Measurements from ENCODE around the gene JPT2.
"Not testable (repeated sequence)": the region's sequence is repeated elsewhere in the genome, so short reads cannot be mapped to it uniquely, and the experiment has no call there.

Gene JPT2

DNA sequence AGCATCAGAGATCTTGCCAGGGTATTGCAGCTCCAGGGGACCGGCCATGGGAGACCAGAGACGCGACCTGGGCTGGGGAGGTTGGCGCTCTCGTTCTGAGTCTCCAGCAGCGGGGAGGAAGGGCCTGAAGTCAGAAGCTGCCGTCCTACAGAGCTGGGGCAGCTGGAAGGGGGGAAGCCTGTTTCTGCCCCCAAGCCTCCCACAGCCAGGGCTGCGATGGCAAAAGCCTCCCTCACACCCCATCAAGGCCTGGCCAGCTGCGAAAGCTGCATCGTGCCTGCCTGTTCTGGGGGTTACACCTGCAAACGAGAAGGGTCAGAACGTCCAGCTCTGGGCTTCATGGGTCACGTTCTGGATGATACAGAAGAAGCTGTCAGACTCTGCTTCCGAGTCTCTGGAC, 54.0 kb downstream of the JPT2 start:
- H3K9me3 ChIP-seq (ENCODE audit: insufficient read depth, low read length) = no peaks in the 10 kb centered on the region
- no peak overlapping the region for H3K9ac ChIP-seq (ENCODE audit: low read length)
- H3K4me2 ChIP-seq (ENCODE audit: low read depth, low read length, poor library complexity, severe bottlenecking) = no peak overlapping the region
- peaks cover 4% of the 10 kb centered on the region; the same call in 1 of the 2 replicates for H3F3A ChIP-seq (ENCODE audit: insufficient read depth)
- H3K9me2 ChIP-seq (replicated peaks; ENCODE audit: insufficient read depth, low read length) = no peaks in the 10 kb centered on the region
- no peak overlapping the region for H2AFZ ChIP-seq (ENCODE audit: low read depth, low read length, severe bottlenecking)
- H3K4me3 ChIP-seq (ENCODE audit: insufficient read depth, low read length, poor library complexity, severe bottlenecking) = no peak overlapping the region
- no peaks in the 10 kb centered on the region for H3K27me3 ChIP-seq (ENCODE audit: low read length)
- TF ChIP-seq, protein P1, sequence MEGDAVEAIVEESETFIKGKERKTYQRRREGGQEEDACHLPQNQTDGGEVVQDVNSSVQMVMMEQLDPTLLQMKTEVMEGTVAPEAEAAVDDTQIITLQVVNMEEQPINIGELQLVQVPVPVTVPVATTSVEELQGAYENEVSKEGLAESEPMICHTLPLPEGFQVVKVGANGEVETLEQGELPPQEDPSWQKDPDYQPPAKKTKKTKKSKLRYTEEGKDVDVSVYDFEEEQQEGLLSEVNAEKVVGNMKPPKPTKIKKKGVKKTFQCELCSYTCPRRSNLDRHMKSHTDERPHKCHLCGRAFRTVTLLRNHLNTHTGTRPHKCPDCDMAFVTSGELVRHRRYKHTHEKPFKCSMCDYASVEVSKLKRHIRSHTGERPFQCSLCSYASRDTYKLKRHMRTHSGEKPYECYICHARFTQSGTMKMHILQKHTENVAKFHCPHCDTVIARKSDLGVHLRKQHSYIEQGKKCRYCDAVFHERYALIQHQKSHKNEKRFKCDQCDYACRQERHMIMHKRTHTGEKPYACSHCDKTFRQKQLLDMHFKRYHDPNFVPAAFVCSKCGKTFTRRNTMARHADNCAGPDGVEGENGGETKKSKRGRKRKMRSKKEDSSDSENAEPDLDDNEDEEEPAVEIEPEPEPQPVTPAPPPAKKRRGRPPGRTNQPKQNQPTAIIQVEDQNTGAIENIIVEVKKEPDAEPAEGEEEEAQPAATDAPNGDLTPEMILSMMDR (IDR thresholded peaks at IDR 0.05; ENCODE audit: insufficient read depth, low read length, poor library complexity, severe bottlenecking) = no peak
- no peak for TF ChIP-seq EZH2phosphoT487 (conservative IDR thresholded peaks at IDR 0.05; ENCODE audit: low read length)
- no peaks in the 10 kb centered on the region for H4K20me1 ChIP-seq (ENCODE audit: low read depth, low read length)
- H3K27ac ChIP-seq (ENCODE audit: low read depth, low read length) = no peak overlapping the region
- H3K36me3 ChIP-seq (ENCODE audit: low read length) = no peaks in the 10 kb centered on the region
- no peaks in the 10 kb centered on the region for H3K79me2 ChIP-seq (ENCODE audit: insufficient read depth, low read length)

DNA sequence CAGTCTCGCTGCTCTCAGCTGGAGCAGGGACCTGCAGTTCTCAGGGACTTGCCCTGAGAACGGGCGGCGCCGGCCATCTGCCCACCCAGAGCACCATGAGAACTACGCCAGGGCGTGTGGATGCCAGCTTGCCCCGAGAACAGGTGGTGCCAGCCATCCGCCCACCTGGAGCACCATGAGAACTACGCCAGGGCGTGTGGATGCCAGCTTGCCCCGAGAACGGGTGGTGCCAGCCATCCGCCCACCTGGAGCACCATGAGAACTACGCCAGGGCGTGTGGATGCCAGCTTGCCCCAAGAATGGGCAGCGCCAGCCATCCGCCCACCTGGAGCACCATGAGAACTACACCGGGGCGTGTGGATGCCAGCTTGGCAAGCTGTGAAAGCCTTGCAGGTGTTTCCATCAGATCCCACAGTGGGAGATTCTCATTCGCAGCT, 54.5 kb downstream of the JPT2 start:
- not testable (repeated sequence) for H4K20me1 ChIP-seq (ENCODE audit: low read depth, low read length); H3K79me2 ChIP-seq (ENCODE audit: insufficient read depth, low read length); H2AFZ ChIP-seq (ENCODE audit: low read depth, low read length, severe bottlenecking); H3K36me3 ChIP-seq (ENCODE audit: low read length); H3K9me3 ChIP-seq (ENCODE audit: insufficient read depth, low read length); H3K9ac ChIP-seq (ENCODE audit: low read length); H3K4me2 ChIP-seq (ENCODE audit: low read depth, low read length, poor library complexity, severe bottlenecking); H3F3A ChIP-seq (ENCODE audit: insufficient read depth); H3K9me2 ChIP-seq (replicated peaks; ENCODE audit: insufficient read depth, low read length); H3K4me3 ChIP-seq (ENCODE audit: insufficient read depth, low read length, poor library complexity, severe bottlenecking); H3K27ac ChIP-seq (ENCODE audit: low read depth, low read length); H3K27me3 ChIP-seq (ENCODE audit: low read length)

DNA sequence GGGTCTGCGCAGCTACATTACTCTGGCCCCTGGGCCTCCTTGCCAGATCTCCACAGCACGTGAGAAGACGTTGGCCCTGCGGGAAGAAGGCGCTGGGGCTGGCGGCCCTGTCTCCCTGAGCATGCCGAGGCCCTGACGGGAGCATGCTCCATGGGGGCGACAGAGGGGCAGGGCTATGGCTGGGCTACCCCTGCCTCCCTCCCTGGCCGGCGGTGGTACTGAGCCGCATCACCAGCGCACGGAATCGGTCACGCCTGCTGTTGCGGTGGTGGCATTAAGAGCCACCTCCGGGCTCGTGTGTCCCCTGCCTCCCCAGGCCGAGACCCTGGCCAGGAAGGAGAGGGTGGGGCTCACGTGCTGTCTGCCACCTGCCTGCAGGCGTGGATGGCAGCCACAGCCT, 56.0 kb downstream of the JPT2 start:
- no peak overlapping the region for H3K4me3 ChIP-seq (ENCODE audit: insufficient read depth, low read length, poor library complexity, severe bottlenecking)
- no peak overlapping the region for H3K9ac ChIP-seq (ENCODE audit: low read length)
- no peaks in the 10 kb centered on the region for H3K27me3 ChIP-seq (ENCODE audit: low read length)
- no peak overlapping the region for H3K4me2 ChIP-seq (ENCODE audit: low read depth, low read length, poor library complexity, severe bottlenecking)
- peaks cover under 1% of the 10 kb centered on the region; the same call in 1 of the 2 replicates for H3K9me3 ChIP-seq (ENCODE audit: insufficient read depth, low read length)
- no peaks in the 10 kb centered on the region for H3K36me3 ChIP-seq (ENCODE audit: low read length)
- no peak overlapping the region for H2AFZ ChIP-seq (ENCODE audit: low read depth, low read length, severe bottlenecking)
- H3F3A ChIP-seq (ENCODE audit: insufficient read depth) = peaks cover 9% of the 10 kb centered on the region
- no peaks in the 10 kb centered on the region for H3K9me2 ChIP-seq (replicated peaks; ENCODE audit: insufficient read depth, low read length)
- TF ChIP-seq, protein P1 (IDR thresholded peaks at IDR 0.05; ENCODE audit: insufficient read depth, low read length, poor library complexity, severe bottlenecking) = no peak
- no peak for TF ChIP-seq EZH2phosphoT487 (conservative IDR thresholded peaks at IDR 0.05; ENCODE audit: low read length)
- no peaks in the 10 kb centered on the region for H3K79me2 ChIP-seq (ENCODE audit: insufficient read depth, low read length)
- no peak overlapping the region for H3K27ac ChIP-seq (ENCODE audit: low read depth, low read length)
- no peaks in the 10 kb centered on the region for H4K20me1 ChIP-seq (ENCODE audit: low read depth, low read length)

DNA sequence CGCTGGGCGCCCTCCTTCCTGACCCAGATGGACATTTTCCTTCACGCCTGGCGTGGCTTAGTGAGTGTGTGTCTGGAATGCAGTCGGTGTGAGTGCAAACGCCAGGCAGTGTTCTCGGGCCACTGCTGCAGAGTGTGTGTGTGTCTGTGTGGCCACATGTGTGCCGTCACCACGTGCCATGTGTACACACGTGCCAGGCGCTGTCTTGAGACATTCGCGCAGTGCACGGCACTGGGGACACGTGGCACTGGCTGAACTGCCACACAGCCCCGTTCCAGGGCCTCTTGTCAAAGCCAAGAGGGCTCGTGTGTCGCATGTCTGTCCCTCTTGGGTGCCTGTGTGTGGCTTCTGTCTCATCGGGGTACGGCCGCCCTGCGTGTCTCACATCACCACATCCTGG, 56.7 kb downstream of the JPT2 start:
- Histone ChIP-seq H3K79me2 (ENCODE audit: insufficient read depth, low read length) (no peaks in the 10 kb centered on the region), H3K9me3 (ENCODE audit: insufficient read depth, low read length) (peaks cover 4% of the 10 kb centered on the region; the same call in 1 of the 2 replicates)
- TF ChIP-seq, protein P1 (IDR thresholded peaks at IDR 0.05; ENCODE audit: insufficient read depth, low read length, poor library complexity, severe bottlenecking) = no peak
- no peak for TF ChIP-seq EZH2phosphoT487 (conservative IDR thresholded peaks at IDR 0.05; ENCODE audit: low read length)

More for the DNA sequence above, 56.7 kb downstream of the JPT2 start:
- no peak overlapping the region for H2AFZ ChIP-seq (ENCODE audit: low read depth, low read length, severe bottlenecking)
- peaks cover 12% of the 10 kb centered on the region for H3F3A ChIP-seq (ENCODE audit: insufficient read depth)
- no peak overlapping the region for H3K27ac ChIP-seq (ENCODE audit: low read depth, low read length)
- H3K4me2 ChIP-seq (ENCODE audit: low read depth, low read length, poor library complexity, severe bottlenecking) = no peak overlapping the region
- H4K20me1 ChIP-seq (ENCODE audit: low read depth, low read length) = no peaks in the 10 kb centered on the region
- H3K4me3 ChIP-seq (ENCODE audit: insufficient read depth, low read length, poor library complexity, severe bottlenecking) = no peak overlapping the region
- H3K36me3 ChIP-seq (ENCODE audit: low read length) = no peaks in the 10 kb centered on the region
- no peaks in the 10 kb centered on the region for H3K9me2 ChIP-seq (replicated peaks; ENCODE audit: insufficient read depth, low read length)
- H3K9ac ChIP-seq (ENCODE audit: low read length) = no peak overlapping the region
- no peaks in the 10 kb centered on the region for H3K27me3 ChIP-seq (ENCODE audit: low read length)

Data from SU-DHL-6 (cell line).